Testis (tissue), 2 donors: ENCODE data around the gene GRK5.

Experiments
- CTCF ChIP-seq, 3 experiments: fragments of 450-650 bp in 2 of 3; fragments of 200-600 bp in 1 of 3; sonication (generic) in 1 of 3; IDR thresholded peaks; one replicate each; pipeline ENCODE4 v1.5.1; 2016 to 2019; ENCODE audit warnings: antibody characterized with exemption in 3 of 3, mild to moderate bottlenecking in 2 of 3, moderate library complexity in 1 of 3
- POLR2A ChIP-seq: fragments of 450-650 bp; IDR thresholded peaks from one replicate; pipeline ENCODE4 v1.6.1; 2017; ENCODE audit warnings: antibody characterized with exemption, mild to moderate bottlenecking, moderate library complexity

- TF ChIP-seq CTCF (IDR thresholded peaks at IDR 0.05) = no peak
- TF ChIP-seq POLR2A = no peak
Measured at GRCh38 chr10:119446441-119447277, 239.3 kb downstream of the GRK5 start.
